Stimulated activated CD4-positive, alpha-beta T cell treated with anti-CD3 and anti-CD28 coated beads, Interleukin-2, amount 100 ng/mL, for 48 hours (primary cell): ENCODE results near the gene IRX5.
A peak's percentile ranks its signal among the peaks of the same experiment; 100 is the strongest.

Experiments
- DNase-seq, 2 donors: peaks; one replicate each; pipeline ENCODE4 v3.0.0-alpha.2; 2020

The IRX5 gene

GRCh38 chr16:54952195-54952594, 21.5 kb downstream of the IRX5 start:
- DNase-seq, result no peak

- no peak for DNase-seq
These were observed 22.8 kb downstream of the IRX5 start for GRCh38 chr16:54953461-54953860.

GRCh38 chr16:54954220-54954619, 23.6 kb downstream of the IRX5 start:
- DNase-seq, result no peak

- DNase-seq, result no peak
These were observed 25.1 kb downstream of the IRX5 start for GRCh38 chr16:54955757-54956156.

- peak in 1 of 2 donors; percentile 27 for DNase-seq
These were observed 26.9 kb downstream of the IRX5 start for GRCh38 chr16:54957403-54958166.

- no peak for DNase-seq
These were observed 31.4 kb downstream of the IRX5 start for GRCh38 chr16:54962045-54962444.

GRCh38 chr16:54964239-54964638, 33.6 kb downstream of the IRX5 start:
- no peak for DNase-seq

- no peak for DNase-seq
These were observed 34.8 kb downstream of the IRX5 start for GRCh38 chr16:54965464-54965863.

GRCh38 chr16:54968011-54968410, 37.3 kb downstream of the IRX5 start:
- DNase-seq, result no peak

- no peak for DNase-seq
These were observed 38.1 kb downstream of the IRX5 start for GRCh38 chr16:54968784-54969183.

- no peak for DNase-seq
These were observed 39.4 kb downstream of the IRX5 start for GRCh38 chr16:54970016-54970415.

- no peak for DNase-seq
These were observed 43.7 kb downstream of the IRX5 start for GRCh38 chr16:54974367-54974766.

GRCh38 chr16:54976651-54977200, 46.1 kb downstream of the IRX5 start:
- DNase-seq, result no peak

GRCh38 chr16:54977211-54977610, 46.5 kb downstream of the IRX5 start:
- no peak for DNase-seq

- DNase-seq, result no peak
These were observed 50.2 kb downstream of the IRX5 start for GRCh38 chr16:54980821-54981220.
